Neural progenitor cell (in vitro differentiated cells): ENCODE measurements around the gene ERCC1.

ENCODE experiments used
- CTCF ChIP-seq: fragments of 200-600 bp; sonication (generic); IDR thresholded peaks from 2 replicates; pipeline ENCODE4 v1.5.1; 2017; ENCODE audit warnings: antibody characterized with exemption, mild to moderate bottlenecking
- EZH2 ChIP-seq: fragments of 200-600 bp; sonication (generic); IDR thresholded peaks from 2 replicates; pipeline ENCODE4 v1.6.1; 2017; ENCODE audit warnings: antibody characterized with exemption, mild to moderate bottlenecking, moderate library complexity

- TF ChIP-seq EZH2: no peak
- no peak for TF ChIP-seq CTCF
Observed at GRCh38 chr19:45455707-45456499, 32.2 kb upstream of the ERCC1 start.
